Neural cell (in vitro differentiated cells): ENCODE data around the gene UTY. TPM values are rescaled to one million over a fixed set of nuclear protein-coding genes. Genes with fewer than 3 reads are reported as not detected.

ENCODE experiments used
- H2AFZ ChIP-seq: fragments of 200-600, 300-800 bp; sonication (generic), shearing (Covaris generic); 2 replicates; pipeline ENCODE4 v1.6.0; 2014; ENCODE audit warnings: low read depth, mild to moderate bottlenecking, antibody characterized with exemption, low read length, moderate library complexity
- H3F3A ChIP-seq: fragments of 200-600 bp; shearing (Covaris generic); 2 replicates; pipeline ENCODE4 v1.6.1; 2016; ENCODE audit warnings: mild to moderate bottlenecking, moderate library complexity, mixed read lengths, antibody characterized with exemption, low read length; ENCODE audit not compliant: insufficient read depth, poor library complexity, severe bottlenecking
- H3K27ac ChIP-seq: fragments of 200-600, 300-800 bp; sonication (generic), shearing (Covaris generic); 2 replicates; pipeline ENCODE4 v1.5.1; 2014; ENCODE audit warnings: mild to moderate bottlenecking, low read length, moderate library complexity
- H3K27me3 ChIP-seq: fragments of 300-800, 200-600 bp; sonication (generic), shearing (Covaris generic); 2 replicates; pipeline ENCODE4 v1.6.0; 2014; ENCODE audit warnings: mild to moderate bottlenecking, low read depth, low read length, moderate library complexity; ENCODE audit not compliant: insufficient read depth
- H3K36me3 ChIP-seq: fragments of 300-800, 200-600 bp; sonication (generic), shearing (Covaris generic); 2 replicates; pipeline ENCODE4 v1.5.1; 2014; ENCODE audit warnings: mild to moderate bottlenecking, antibody characterized with exemption, low read length, moderate library complexity; ENCODE audit not compliant: insufficient read depth
- H3K4me2 ChIP-seq: fragments of 300-800, 200-600 bp; sonication (generic), shearing (Covaris generic); 2 replicates; pipeline ENCODE4 v1.6.0; 2014; ENCODE audit warnings: mild to moderate bottlenecking, low read length
- H3K4me3 ChIP-seq: fragments of 300-800, 200-600 bp; sonication (generic), shearing (Covaris generic); 2 replicates; pipeline ENCODE4 v1.5.1; 2014; ENCODE audit warnings: mild to moderate bottlenecking, low read length, moderate library complexity
- H3K79me2 ChIP-seq: fragments of 200-600 bp; shearing (Covaris generic); replicated peaks from 2 replicates; pipeline ENCODE4 v1.6.0; 2014; ENCODE audit warnings: mild to moderate bottlenecking, low read length, moderate library complexity; ENCODE audit not compliant: insufficient read depth
- H3K9ac ChIP-seq: fragments of 300-800, 200-600 bp; sonication (generic), shearing (Covaris generic); 2 replicates; pipeline ENCODE4 v1.6.1; 2016; ENCODE audit warnings: mild to moderate bottlenecking, low read length, mixed read lengths
- H3K9me2 ChIP-seq: fragments of 200-600 bp; shearing (Covaris generic); 2 replicates; pipeline ENCODE4 v1.6.1; 2016; ENCODE audit warnings: mild to moderate bottlenecking, low read length, mixed read lengths; ENCODE audit not compliant: insufficient read depth
- H3K9me3 ChIP-seq: fragments of 200-600, 300-800 bp; sonication (generic), shearing (Covaris generic); 2 replicates; pipeline ENCODE4 v1.6.1; 2016; ENCODE audit warnings: mild to moderate bottlenecking, mixed run types, low read length, moderate library complexity, mixed read lengths
- H4K20me1 ChIP-seq: fragments of 200-600 bp; shearing (Covaris generic); 2 replicates; pipeline ENCODE4 v1.6.1; 2016; ENCODE audit warnings: mild to moderate bottlenecking, mixed run types; ENCODE audit not compliant: insufficient read depth
- CTCF ChIP-seq: fragments of 450-650 bp; IDR thresholded peaks from 2 replicates; pipeline ENCODE4 v1.5.1; 2014; ENCODE audit warnings: antibody characterized with exemption, mild to moderate bottlenecking, moderate library complexity; ENCODE audit not compliant: poor library complexity, severe bottlenecking
- EP300 ChIP-seq: fragments of 450-650 bp; conservative IDR thresholded peaks from 2 replicates; pipeline ENCODE4 v1.6.1; 2014; ENCODE audit warnings: antibody characterized with exemption, mild to moderate bottlenecking, moderate library complexity; ENCODE audit not compliant: poor library complexity, severe bottlenecking
- MXI1 ChIP-seq: fragments of 450-650 bp; conservative IDR thresholded peaks from 2 replicates; pipeline ENCODE4 v1.6.1; 2014; ENCODE audit warnings: antibody characterized with exemption, mild to moderate bottlenecking; ENCODE audit not compliant: poor library complexity, severe bottlenecking
- POLR2AphosphoS5 ChIP-seq: IDR thresholded peaks from 2 replicates; pipeline ENCODE4 v1.6.1; 2012
- RAD21 ChIP-seq: fragments of 450-650 bp; conservative IDR thresholded peaks from 2 replicates; pipeline ENCODE4 v1.6.1; 2014; ENCODE audit warnings: antibody characterized with exemption, mild to moderate bottlenecking, moderate library complexity
- SMC3 ChIP-seq: fragments of 450-650 bp; conservative IDR thresholded peaks from 2 replicates; pipeline ENCODE4 v1.6.1; 2014; ENCODE audit warnings: antibody characterized with exemption, mild to moderate bottlenecking, moderate library complexity; ENCODE audit not compliant: poor library complexity
- TAF1 ChIP-seq: IDR thresholded peaks from 2 replicates; pipeline ENCODE4 v1.6.1; 2012; ENCODE audit warnings: low read depth
- polyA plus RNA-seq: library from polyadenylated mRNA; depleted of rRNA; stranded (reverse); fragments of >200 nt; gene quantifications from 2 replicates; pipeline ENCODE4 v1.2.3, GENCODE V29; 2014
- TF ChIP-seq, protein P1 (sequence below): IDR thresholded peaks from 2 replicates; pipeline ENCODE4 v1.6.1; 2012; ENCODE audit warnings: borderline replicate concordance

The UTY gene
- polyA plus RNA-seq, 1 donor from 2014 or later: 17.5 TPM

DNA sequence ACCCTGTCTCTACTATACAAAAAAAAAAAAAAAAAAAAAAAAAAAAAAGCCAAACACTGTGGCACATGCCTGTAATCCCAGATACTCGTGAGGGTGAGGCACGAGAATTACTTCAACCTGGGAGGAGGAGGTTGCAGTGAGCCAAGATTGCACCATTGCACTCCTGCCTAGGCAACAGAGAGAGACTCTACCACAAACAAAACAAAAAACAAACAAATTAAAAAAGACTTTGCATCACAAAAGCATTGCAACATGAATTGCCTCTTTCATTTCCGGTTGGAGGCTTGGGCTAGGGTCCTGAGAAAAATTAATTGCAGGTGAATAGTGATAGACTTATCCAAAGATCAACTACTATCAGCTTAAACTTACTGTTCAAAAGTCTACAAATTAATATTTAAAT, 180.4 kb downstream of the UTY start:
- H3K9ac ChIP-seq: no peak overlapping the region
- no peak overlapping the region for H3K27ac ChIP-seq
- no peaks in the 10 kb centered on the region for H3F3A ChIP-seq
- no peak overlapping the region for H3K4me3 ChIP-seq
- no peaks in the 10 kb centered on the region for H3K36me3 ChIP-seq
- no peaks in the 10 kb centered on the region for H4K20me1 ChIP-seq
- H2AFZ ChIP-seq: no peak overlapping the region
- no peak overlapping the region for H3K4me2 ChIP-seq
- H3K9me2 ChIP-seq: no peaks in the 10 kb centered on the region
- no peak for TF ChIP-seq RAD21
- TF ChIP-seq, protein P1, sequence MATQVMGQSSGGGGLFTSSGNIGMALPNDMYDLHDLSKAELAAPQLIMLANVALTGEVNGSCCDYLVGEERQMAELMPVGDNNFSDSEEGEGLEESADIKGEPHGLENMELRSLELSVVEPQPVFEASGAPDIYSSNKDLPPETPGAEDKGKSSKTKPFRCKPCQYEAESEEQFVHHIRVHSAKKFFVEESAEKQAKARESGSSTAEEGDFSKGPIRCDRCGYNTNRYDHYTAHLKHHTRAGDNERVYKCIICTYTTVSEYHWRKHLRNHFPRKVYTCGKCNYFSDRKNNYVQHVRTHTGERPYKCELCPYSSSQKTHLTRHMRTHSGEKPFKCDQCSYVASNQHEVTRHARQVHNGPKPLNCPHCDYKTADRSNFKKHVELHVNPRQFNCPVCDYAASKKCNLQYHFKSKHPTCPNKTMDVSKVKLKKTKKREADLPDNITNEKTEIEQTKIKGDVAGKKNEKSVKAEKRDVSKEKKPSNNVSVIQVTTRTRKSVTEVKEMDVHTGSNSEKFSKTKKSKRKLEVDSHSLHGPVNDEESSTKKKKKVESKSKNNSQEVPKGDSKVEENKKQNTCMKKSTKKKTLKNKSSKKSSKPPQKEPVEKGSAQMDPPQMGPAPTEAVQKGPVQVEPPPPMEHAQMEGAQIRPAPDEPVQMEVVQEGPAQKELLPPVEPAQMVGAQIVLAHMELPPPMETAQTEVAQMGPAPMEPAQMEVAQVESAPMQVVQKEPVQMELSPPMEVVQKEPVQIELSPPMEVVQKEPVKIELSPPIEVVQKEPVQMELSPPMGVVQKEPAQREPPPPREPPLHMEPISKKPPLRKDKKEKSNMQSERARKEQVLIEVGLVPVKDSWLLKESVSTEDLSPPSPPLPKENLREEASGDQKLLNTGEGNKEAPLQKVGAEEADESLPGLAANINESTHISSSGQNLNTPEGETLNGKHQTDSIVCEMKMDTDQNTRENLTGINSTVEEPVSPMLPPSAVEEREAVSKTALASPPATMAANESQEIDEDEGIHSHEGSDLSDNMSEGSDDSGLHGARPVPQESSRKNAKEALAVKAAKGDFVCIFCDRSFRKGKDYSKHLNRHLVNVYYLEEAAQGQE: no peak
- no peak for TF ChIP-seq EP300
- no peak for TF ChIP-seq MXI1
- TF ChIP-seq CTCF: no peak
- TF ChIP-seq TAF1: no peak
- H3K79me2 ChIP-seq: no peaks in the 10 kb centered on the region
- H3K27me3 ChIP-seq: no peaks in the 10 kb centered on the region
- no peaks in the 10 kb centered on the region for H3K9me3 ChIP-seq

DNA sequence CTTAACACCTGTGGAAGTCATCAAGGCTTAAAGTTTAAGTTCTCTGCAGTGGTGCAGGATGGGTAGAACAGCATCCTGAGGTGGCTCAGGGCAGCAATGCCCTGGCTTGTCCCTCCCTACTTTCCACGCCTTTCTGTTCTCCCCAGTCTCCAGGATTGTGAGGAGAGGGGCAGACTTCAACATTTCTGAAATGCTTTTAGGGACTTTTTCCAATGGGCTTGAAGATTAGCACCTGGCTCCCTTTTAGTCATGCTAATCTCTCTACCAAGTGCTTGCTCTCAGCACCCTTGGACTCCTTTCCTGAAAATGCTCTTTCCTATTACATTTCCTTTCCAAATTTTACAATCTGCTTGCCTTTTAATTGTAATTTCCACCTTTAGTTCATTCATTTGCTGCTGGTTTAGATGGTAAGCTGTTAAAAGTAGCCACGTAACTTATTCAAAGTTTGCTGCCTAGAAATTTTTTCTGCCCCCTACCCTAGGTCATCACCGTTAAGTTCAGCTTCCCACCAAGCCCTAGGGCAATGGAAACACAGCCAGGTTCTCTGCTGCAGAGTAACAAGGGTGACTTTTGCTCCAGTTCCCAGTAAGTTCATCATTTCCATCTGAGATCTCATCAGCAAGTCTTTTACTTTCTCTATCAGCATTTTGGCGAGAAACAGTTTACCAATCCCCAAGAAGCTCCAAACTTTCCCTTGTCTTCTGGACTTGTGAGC, 183.5 kb downstream of the UTY start:
- H3K27me3 ChIP-seq: no peaks in the 10 kb centered on the region
- no peak overlapping the region for H3K9ac ChIP-seq
- H4K20me1 ChIP-seq: no peaks in the 10 kb centered on the region
- H3K27ac ChIP-seq: no peak overlapping the region
- no peaks in the 10 kb centered on the region for H3K9me3 ChIP-seq
- no peaks in the 10 kb centered on the region for H3F3A ChIP-seq
- no peaks in the 10 kb centered on the region for H3K79me2 ChIP-seq
- no peaks in the 10 kb centered on the region for H3K36me3 ChIP-seq
- no peak overlapping the region for H2AFZ ChIP-seq
- H3K4me2 ChIP-seq: no peak overlapping the region
- no peak overlapping the region for H3K4me3 ChIP-seq
- TF ChIP-seq SMC3: no peak
- no peak for TF ChIP-seq CTCF
- TF ChIP-seq TAF1: no peak
- TF ChIP-seq MXI1: no peak
- no peak for TF ChIP-seq POLR2AphosphoS5
- TF ChIP-seq EP300: no peak
- TF ChIP-seq, protein P1: no peak
- H3K9me2 ChIP-seq: no peaks in the 10 kb centered on the region
